Thyroid gland (tissue), 4 donors: ENCODE measurements around the gene SPEF2. TPM values are rescaled to one million over a fixed set of nuclear protein-coding genes. Genes with fewer than 3 reads are reported as not detected.

Source experiments
- DNase-seq, 2 donors: peaks; one replicate each; pipeline ENCODE4 v3.0.0-alpha.2; 2019
- H3K27ac ChIP-seq, 3 donors: fragments of 200-600 bp; sonication (generic); 1 replicate in 2 of 3; 2 replicates in 1 of 3; pipeline ENCODE4 v1.5.1; 2016 to 2019; ENCODE audit warnings: mild to moderate bottlenecking in 1 of 3, moderate library complexity in 1 of 3
- H3K27me3 ChIP-seq: fragments of 200-600 bp; sonication (generic); one replicate; pipeline ENCODE4 v1.5.1; 2019
- H3K36me3 ChIP-seq, 2 donors: fragments of 200-600 bp; sonication (generic); one replicate each; pipeline ENCODE4 v1.5.1; 2016 to 2019
- H3K4me1 ChIP-seq, 2 donors: fragments of 200-600 bp; sonication (generic); one replicate each; pipeline ENCODE4 v1.5.1; 2017 to 2019
- H3K4me3 ChIP-seq, 3 donors: fragments of 200-600 bp; sonication (generic); replicated peaks in 1 of 3; 1 replicate in 2 of 3; 2 replicates in 1 of 3; pipeline ENCODE4 v1.5.1; 2016; ENCODE audit warnings: mild to moderate bottlenecking in 1 of 3
- H3K9me3 ChIP-seq: fragments of 200-600 bp; sonication (generic); one replicate; pipeline ENCODE4 v1.5.1; 2017
- POLR2A ChIP-seq, 2 donors: fragments of 450-650 bp; IDR thresholded peaks; one replicate each; pipeline ENCODE4 v1.6.1; 2017; ENCODE audit warnings: antibody characterized with exemption in 2 of 2, mild to moderate bottlenecking in 2 of 2, moderate library complexity in 1 of 2
- WGBS, 2 donors: methylation state at CpG; one replicate each; pipeline ENCODE4 v1.1.5; 2017; 5-methylcytosine and 5-hydroxymethylcytosine counted together
- intact Hi-C: fragments of 100-400 bp; cut with DNase I; formaldehyde crosslinking; loops from one replicate; pipeline ENCODE4 v1.15.1; 2023
- total RNA-seq, 4 donors: library from RNA; depleted of rRNA; stranded (reverse); fragments of >200 nt; gene quantifications; one replicate each; pipeline ENCODE4 v1.2.3, GENCODE V29; 2016
- TF ChIP-seq, protein P1 (sequence below), 6 experiments: fragments of 200-600 bp in 3 of 6; fragments of 450-650 bp in 3 of 6; sonication (generic) in 3 of 6; IDR thresholded peaks; one replicate each; pipeline ENCODE4 v1.5.1; 2016 to 2019; ENCODE audit warnings: antibody characterized with exemption in 6 of 6, mild to moderate bottlenecking in 2 of 6, inconsistent platforms in 1 of 6, moderate library complexity in 1 of 6

SPEF2 gene
- total RNA-seq, 4 donors from 2014 or later = 17.7 to 39.5 (median 21.5) TPM

DNA sequence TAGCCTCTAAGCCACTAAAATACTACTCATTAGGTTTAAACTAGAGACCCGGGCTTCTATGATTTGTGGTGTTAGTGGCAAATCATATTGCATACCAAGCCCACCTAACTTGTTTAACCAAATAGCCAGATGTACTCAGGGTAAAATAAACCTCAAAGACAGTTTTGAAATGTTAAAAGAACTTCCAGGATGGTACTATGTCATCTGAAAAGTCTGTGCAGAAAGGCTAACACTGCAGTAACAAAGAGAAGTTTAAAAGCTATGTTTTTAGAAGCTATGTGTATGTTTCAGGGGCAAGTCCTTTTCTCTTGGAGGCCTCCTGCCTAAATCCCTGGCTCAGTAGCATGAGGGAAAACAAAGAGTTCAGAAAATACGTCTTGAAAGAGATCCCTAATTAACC is 154.2 kb downstream of the SPEF2 start:
- Histone ChIP-seq H3K36me3 (no peaks in the 10 kb centered on the region), H3K27ac (no peak overlapping the region), H3K4me3 (no peak overlapping the region), H3K9me3 (no peaks in the 10 kb centered on the region), H3K4me1 (no peaks in the 10 kb centered on the region), H3K27me3 (no peaks in the 10 kb centered on the region)
- 47 to 66% methylated on average over 2 of the region's 2 CpGs for WGBS, 2 donors
- no peak for DNase-seq
- intact Hi-C loops = no loop called here
- no peak for TF ChIP-seq POLR2A (IDR thresholded peaks at IDR 0.05)

DNA sequence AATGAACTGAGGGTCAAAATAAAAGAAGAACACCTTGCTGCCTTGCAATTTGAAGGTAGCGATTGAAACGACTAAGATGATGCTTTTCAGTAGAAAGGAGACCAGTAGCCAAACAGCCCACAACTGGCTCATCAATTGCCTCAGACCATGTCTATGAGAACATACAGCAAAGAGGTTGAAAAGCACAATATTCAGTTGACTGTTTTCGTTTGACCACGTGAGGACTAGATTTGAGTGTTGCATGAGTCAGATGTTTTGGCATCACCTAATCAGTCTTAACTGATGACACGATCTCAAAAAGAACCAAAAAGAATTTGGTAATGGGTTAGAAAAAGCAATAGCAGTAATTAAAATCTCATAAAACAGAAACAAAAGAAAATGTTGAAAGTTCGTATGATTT is 156.3 kb downstream of the SPEF2 start:
- Histone ChIP-seq H3K36me3 (no peaks in the 10 kb centered on the region), H3K4me1 (no peaks in the 10 kb centered on the region), H3K9me3 (no peaks in the 10 kb centered on the region), H3K27me3 (no peaks in the 10 kb centered on the region), H3K4me3 (no peak overlapping the region), H3K27ac (no peak overlapping the region)
- intact Hi-C loops = no loop called here
- 84 to 89% methylated on average over 6 of the region's 6 CpGs for WGBS, 2 donors
- TF ChIP-seq, protein P1, sequence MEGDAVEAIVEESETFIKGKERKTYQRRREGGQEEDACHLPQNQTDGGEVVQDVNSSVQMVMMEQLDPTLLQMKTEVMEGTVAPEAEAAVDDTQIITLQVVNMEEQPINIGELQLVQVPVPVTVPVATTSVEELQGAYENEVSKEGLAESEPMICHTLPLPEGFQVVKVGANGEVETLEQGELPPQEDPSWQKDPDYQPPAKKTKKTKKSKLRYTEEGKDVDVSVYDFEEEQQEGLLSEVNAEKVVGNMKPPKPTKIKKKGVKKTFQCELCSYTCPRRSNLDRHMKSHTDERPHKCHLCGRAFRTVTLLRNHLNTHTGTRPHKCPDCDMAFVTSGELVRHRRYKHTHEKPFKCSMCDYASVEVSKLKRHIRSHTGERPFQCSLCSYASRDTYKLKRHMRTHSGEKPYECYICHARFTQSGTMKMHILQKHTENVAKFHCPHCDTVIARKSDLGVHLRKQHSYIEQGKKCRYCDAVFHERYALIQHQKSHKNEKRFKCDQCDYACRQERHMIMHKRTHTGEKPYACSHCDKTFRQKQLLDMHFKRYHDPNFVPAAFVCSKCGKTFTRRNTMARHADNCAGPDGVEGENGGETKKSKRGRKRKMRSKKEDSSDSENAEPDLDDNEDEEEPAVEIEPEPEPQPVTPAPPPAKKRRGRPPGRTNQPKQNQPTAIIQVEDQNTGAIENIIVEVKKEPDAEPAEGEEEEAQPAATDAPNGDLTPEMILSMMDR (IDR thresholded peaks at IDR 0.05) = no peak
- TF ChIP-seq POLR2A (IDR thresholded peaks at IDR 0.05) = no peak
- no peak for DNase-seq

DNA sequence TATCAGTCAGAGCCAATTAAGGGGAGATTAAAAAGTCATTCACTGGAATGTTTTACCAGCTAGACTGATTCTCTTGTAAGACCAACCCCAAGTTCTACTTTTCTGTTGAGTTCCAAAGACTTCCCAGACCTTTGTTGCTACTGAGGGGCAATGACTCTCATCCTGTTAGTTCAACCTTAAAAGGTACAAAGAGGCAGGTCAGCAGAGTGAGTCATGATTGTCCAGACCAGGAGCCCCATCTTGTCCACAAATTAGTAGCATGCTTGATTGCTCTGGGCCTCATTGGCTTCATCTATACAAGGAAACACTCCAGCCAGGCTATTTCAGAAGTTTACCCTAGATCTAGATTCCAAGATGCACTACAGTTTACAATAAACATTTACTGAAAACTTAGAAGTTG is 159.1 kb downstream of the SPEF2 start:
- Histone ChIP-seq H3K27me3 (no peaks in the 10 kb centered on the region), H3K4me1 (no peaks in the 10 kb centered on the region), H3K4me3 (no peak overlapping the region), H3K9me3 (no peaks in the 10 kb centered on the region), H3K36me3 (no peaks in the 10 kb centered on the region), H3K27ac (no peak overlapping the region)
- TF ChIP-seq, protein P1 (IDR thresholded peaks at IDR 0.05) = no peak
- no peak for TF ChIP-seq POLR2A (IDR thresholded peaks at IDR 0.05)
- intact Hi-C loops = loop anchor here (5.0 kb wide), 1 partner anchor 151 kb away; no protein-coding TSS in a partner anchor
- no peak for DNase-seq

DNA sequence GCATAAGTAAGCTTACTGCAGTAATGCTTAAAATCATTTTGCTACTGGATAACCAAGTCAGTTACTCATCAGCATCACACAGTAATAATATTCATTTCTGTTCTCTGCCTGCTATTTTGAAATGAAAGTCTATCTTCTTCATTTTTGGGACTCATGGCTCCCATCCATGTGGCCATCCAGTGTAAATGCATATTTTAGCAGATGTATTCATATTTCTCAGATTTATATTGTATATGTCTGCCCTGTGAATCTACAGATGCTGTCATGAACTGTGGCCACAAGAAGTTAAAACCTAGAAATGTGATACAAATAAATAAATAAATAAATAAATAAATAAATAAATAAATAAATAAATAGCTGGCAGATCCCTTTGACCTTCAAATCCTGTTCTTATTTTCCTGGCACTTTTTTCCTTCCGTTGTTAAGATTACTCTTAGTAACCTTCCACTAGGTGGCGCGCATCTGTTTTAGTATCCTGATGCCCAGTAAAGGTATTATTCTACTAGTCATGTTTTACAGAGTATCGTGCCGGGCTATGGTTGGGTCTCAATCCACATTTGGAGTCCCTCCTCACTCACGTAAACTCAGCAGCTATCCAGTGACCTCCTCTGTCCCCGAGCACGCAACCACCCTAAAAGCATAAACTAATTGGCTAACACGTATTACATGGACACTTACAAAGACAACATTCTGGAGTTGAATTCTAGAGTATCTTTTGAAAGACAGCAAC is 159.9 kb downstream of the SPEF2 start:
- H3K36me3 ChIP-seq = no peaks in the 10 kb centered on the region
- WGBS, 2 donors = 20 to 21% methylated on average over 9 of the region's 9 CpGs
- DNase-seq = peak; percentile 79 to 84
- TF ChIP-seq, protein P1 (IDR thresholded peaks at IDR 0.05) = peak in 5 of 6 experiments; percentile 40 to 73 (median 63)
- no peak for TF ChIP-seq POLR2A (IDR thresholded peaks at IDR 0.05)
- H3K9me3 ChIP-seq = no peaks in the 10 kb centered on the region
- intact Hi-C loops = loop anchor here (5.0 kb wide), 1 partner anchor 150 kb away; no protein-coding TSS in a partner anchor
- H3K4me3 ChIP-seq = no peak overlapping the region
- H3K27me3 ChIP-seq = no peaks in the 10 kb centered on the region
- H3K4me1 ChIP-seq = no peaks in the 10 kb centered on the region
- no peak overlapping the region for H3K27ac ChIP-seq

DNA sequence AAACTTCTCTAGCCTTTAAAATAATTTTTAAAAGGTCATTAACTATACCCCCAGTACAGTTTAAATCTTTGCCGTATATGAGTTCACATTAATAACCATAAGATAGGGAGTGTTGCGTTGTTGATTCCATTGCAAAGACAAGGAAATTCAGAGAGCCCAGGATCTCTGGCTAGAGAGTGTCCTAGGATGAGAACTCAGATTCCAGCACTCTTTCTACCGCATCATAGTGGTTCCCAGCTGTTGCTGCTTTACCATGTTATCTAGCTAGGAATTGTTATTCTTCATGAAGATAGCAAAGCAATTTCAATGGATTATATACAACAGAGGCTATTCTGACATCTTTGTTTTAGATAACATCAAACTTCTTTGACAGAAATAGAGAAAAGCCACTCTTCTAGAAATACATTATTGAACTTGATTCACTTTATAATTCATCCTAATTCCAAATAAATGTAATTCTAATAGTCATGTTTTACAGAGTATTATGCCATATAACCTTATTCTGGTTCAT is 160.7 kb downstream of the SPEF2 start:
- no peak for DNase-seq
- Histone ChIP-seq H3K4me3 (no peak overlapping the region), H3K9me3 (no peaks in the 10 kb centered on the region), H3K36me3 (no peaks in the 10 kb centered on the region), H3K4me1 (no peaks in the 10 kb centered on the region), H3K27me3 (no peaks in the 10 kb centered on the region), H3K27ac (no peak overlapping the region)
- WGBS, 2 donors = 89 to 98% methylated on average over 3 of the region's 3 CpGs
- intact Hi-C loops = loop anchor here (5.0 kb wide), 1 partner anchor 149 kb away; no protein-coding TSS in a partner anchor
- TF ChIP-seq, protein P1 (IDR thresholded peaks at IDR 0.05) = no peak
- TF ChIP-seq POLR2A (IDR thresholded peaks at IDR 0.05) = no peak
